ENCODE data around the gene ASIC2.

DNA sequence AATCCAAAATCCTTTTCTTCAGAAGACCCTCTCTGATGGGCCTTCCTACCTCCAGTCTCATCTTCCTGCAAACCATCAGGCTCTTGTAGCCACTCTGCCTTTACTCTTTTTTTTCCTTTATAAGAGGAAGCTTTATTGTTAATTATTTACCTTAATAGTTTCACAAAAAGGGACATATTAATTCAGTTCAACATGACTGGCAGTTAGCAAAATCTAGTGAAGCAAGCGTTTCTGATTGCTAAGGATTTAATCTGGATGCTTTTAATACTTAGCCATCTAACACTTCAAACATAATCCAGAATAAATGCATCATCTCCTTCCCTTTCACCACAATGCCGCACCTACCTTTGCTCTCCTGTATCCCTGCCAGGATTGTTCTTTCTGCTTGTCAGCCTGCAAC lies 239.4 kb downstream of the ASIC2 start:
- TF ChIP-seq, protein P1, sequence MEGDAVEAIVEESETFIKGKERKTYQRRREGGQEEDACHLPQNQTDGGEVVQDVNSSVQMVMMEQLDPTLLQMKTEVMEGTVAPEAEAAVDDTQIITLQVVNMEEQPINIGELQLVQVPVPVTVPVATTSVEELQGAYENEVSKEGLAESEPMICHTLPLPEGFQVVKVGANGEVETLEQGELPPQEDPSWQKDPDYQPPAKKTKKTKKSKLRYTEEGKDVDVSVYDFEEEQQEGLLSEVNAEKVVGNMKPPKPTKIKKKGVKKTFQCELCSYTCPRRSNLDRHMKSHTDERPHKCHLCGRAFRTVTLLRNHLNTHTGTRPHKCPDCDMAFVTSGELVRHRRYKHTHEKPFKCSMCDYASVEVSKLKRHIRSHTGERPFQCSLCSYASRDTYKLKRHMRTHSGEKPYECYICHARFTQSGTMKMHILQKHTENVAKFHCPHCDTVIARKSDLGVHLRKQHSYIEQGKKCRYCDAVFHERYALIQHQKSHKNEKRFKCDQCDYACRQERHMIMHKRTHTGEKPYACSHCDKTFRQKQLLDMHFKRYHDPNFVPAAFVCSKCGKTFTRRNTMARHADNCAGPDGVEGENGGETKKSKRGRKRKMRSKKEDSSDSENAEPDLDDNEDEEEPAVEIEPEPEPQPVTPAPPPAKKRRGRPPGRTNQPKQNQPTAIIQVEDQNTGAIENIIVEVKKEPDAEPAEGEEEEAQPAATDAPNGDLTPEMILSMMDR (IDR thresholded peaks at IDR 0.05): no peak
- no peak for TF ChIP-seq POLR2A (IDR thresholded peaks at IDR 0.05)
